ENCODE measurements around the gene KCNE5.
"Not testable (repeated sequence)": the region's sequence is repeated elsewhere in the genome, so short reads cannot be mapped to it uniquely, and the experiment has no call there.

Gene KCNE5, protein sequence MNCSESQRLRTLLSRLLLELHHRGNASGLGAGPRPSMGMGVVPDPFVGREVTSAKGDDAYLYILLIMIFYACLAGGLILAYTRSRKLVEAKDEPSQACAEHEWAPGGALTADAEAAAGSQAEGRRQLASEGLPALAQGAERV

GRCh38 chrX:109624641-109625616 is at the start of gene KCNE5:
Gene KCNE5, minus strand, starts transcription at chrX:109625172. Its CDS starts 152 bp downstream, at chrX:109625020.
- DNase-seq (ENCODE audit: low spot score) = no peak

- DNase-seq (ENCODE audit: low spot score) = no peak
Measured at GRCh38 chrX:109672239-109672638, 47.3 kb upstream of the KCNE5 start.

DNA sequence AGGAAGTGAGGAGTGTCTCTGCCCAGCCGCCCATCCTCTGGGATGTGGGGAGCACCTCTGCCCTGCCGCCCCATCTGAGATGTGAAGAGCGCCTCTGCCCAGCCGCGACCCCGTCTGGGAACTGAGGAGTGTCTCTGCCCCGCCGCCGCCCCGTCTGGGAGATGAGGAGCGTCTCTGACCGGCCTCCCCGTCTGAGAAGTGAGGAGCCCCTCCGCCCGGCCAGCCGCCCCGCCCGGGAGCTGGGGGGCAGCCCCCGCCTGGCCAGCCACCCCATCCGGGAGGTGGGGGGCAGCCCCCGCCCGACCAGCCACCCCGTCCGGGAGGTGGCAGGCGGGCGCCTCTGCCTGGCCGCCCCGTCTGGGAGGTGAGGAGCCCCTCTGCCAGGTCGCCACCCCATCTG is 46.2 kb upstream of the KCNE5 start:
- not testable (repeated sequence) for DNase-seq (ENCODE audit: low spot score)

DNA sequence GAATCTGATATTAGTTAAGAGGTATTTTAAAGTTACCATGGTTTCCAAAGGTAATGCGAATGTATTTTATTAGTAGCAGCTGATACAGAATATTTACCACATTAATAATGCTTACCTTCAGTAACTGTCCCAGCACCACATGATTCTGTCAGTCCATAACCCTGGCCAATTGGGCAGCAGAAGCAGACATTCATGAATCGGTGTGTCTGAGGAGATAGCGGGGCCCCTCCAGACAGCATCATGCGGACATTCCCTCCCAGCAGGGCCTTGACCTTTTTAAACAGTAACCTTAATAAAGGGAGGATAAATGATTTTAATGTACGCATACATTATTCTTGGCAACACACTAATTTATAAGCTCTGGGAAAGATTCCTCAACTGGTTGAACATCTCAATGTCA is 43.0 kb upstream of the KCNE5 start:
- DNase-seq (ENCODE audit: low spot score) = no peak

- DNase-seq (ENCODE audit: low spot score) = no peak
Measured at GRCh38 chrX:109660435-109661143, 35.6 kb upstream of the KCNE5 start.

DNA sequence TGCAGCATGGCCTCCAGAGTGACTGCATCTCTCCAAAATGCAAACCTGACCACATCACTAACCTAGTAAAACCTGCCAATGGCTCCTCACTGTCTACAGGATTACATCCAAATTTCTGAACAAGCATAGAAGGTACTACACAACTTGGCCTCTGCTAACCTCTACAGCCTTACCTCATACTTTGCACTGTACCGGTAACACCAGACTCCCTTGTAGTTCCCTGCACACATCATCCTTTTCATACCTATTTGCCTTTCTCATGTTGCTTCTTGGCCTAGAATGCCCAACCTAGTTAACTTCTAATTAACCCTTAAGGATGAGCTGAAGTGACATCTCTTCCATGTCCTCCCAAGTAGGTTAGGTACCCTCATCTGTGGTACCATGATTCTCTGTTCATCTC is 33.4 kb upstream of the KCNE5 start:
- DNase-seq (ENCODE audit: low spot score) = no peak

- not testable (repeated sequence) for DNase-seq (ENCODE audit: low spot score)
Measured at GRCh38 chrX:109657364-109657763, 32.4 kb upstream of the KCNE5 start.

GRCh38 chrX:109656774-109657173 is 31.8 kb upstream of the KCNE5 start:
- DNase-seq (ENCODE audit: low spot score) = no peak

DNA sequence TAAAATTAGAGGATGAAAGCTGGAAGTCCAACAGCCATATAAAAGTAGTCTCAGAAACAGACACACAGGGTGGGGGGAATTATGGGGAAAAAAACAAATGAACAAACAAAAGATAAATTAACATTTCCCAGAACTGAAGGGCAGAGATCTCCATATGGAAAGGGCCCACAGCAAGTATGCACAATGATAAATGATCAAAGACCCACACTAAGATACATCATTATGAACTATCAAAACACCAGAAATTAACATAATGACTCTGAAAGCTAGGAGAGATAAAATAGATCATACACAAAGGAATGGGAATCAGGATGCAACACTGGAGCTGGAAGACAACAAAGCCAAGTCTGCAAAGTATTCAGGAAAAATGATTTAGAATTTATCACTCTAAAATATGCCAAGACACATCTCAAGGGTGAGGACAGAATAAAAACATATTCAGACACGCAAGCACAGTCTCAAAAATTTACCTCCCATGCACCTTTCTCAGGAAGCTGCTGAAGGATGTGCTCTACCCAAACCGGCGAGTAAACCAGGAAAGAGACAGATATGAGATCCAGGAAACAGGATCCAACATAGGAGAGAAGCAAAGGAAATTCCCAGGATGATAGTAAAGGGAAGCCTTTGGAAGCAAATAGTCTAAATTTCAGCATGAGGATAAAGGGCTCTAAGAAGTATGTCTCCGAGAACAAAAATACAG is 30.7 kb upstream of the KCNE5 start:
- no peak for DNase-seq (ENCODE audit: low spot score)

DNA sequence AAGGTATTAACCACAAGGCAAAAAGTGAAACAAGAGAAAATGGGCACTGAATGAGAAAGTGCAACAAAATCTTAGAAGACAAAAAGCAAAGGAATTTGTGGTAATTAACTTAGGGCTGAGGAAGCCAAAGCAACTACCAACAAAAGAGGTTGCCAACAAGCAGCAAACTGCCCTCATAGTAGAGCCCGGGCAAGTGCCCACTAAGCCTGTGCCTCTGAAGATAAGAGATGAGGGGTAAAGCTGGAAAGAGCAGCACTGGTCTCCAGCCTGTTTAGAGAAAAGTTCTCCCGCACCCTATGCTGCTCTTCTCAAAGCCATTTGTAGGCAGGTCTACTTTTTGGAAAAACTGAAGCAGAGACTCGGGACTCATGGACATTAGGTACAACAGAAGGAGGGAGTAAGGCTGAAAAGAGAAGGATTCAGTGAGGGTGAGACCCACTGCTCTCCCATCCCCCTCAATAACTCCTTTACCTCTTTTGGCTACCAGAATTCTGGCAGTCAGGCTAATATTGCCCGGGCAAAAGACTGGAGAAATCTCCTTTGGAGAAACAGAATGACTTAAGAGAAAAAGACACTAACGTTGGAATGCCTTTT is 29.6 kb upstream of the KCNE5 start:
- DNase-seq (ENCODE audit: low spot score) = no peak

DNA sequence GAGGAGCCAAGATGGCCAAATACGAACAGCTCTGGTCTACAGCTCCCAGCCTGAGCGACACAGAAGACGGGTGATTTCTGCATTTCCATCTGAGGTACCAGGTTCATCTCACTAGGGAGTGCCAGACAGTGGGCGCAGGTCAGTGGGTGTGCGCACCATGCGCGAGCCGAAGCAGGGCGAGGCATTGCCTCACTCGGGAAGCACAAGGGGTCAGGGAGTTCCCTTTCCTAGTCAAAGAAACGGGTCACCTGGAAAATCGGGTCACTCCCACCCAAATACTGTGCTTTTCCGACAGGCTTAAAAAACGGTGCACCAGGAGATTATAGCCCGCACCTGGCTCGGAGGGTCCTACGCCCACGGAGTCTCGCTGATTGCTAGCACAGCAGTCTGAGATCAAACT is 19.7 kb upstream of the KCNE5 start:
- not testable (repeated sequence) for DNase-seq (ENCODE audit: low spot score)

DNA sequence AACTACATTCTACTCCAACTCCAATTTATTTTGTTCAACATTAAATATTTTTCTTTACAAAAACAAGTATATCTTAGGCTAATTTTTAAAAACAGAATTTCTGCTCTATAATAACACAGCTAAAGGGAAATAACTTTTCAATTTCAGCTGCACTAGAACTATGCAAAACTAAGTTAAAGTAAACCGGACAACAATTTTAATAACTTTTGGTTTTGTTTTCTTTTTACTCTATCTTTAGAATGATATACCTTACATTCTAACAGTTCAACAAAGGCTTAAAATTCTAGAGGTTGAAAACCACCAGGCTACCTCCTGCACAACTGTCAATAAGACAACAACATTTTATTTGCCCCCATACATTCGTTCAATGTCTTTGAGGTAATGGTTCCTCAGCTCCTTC is 18.7 kb upstream of the KCNE5 start:
- DNase-seq (ENCODE audit: low spot score) = no peak

DNA sequence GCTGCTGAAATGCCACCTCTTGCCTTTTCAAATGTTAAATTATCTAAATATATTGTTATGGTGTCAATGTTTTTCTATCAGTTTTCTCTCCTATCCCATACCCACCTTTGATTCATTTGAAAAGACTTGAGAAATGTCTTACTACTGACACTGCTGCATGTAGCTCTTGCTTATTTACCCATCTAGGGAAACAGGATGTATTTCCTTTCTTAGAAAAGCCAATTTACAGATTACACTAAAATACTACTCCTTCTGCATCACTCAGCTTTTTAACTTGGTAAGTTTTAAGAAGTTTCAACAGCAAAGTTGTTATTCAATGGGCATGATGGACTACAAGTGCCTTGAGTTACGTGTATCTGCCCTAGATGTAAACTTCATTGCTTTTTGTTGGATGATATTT is 13.2 kb upstream of the KCNE5 start:
- no peak for DNase-seq (ENCODE audit: low spot score)

- DNase-seq (ENCODE audit: low spot score) = not testable (repeated sequence)
Measured at GRCh38 chrX:109637477-109637876, 12.5 kb upstream of the KCNE5 start.

- DNase-seq (ENCODE audit: low spot score) = peak; percentile 15
Measured at GRCh38 chrX:109635146-109635545, 10.2 kb upstream of the KCNE5 start.

GRCh38 chrX:109632906-109633504 is 8.0 kb upstream of the KCNE5 start:
- DNase-seq (ENCODE audit: low spot score) = peak; percentile 5

- DNase-seq (ENCODE audit: low spot score) = no peak
Measured at GRCh38 chrX:109629310-109629709, 4.3 kb upstream of the KCNE5 start.

- no peak for DNase-seq (ENCODE audit: low spot score)
Measured at GRCh38 chrX:109626637-109627036, 1.7 kb upstream of the KCNE5 start.

GRCh38 chrX:109623997-109624396 is 975 bp downstream of the KCNE5 start:
- DNase-seq (ENCODE audit: low spot score) = no peak

DNA sequence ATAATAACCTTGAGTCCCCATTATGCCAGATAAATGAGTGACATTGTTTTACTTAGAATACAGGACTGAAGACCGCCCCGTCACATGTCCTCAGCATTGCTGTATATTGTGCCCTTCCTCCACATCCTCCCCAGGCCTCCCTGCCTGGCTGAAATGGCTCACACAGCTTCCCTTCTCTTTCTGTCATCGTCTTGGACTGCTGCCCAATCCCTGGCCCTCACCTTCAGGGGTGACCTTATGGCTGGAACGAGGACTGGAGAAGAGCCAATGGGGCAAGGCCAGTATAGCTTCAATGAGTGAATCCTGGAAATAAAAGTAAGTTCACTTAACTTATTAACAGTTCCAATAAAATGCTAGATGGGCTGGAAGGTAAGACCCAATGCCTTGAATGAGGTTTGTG is 2.7 kb downstream of the KCNE5 start:
- no peak for DNase-seq (ENCODE audit: low spot score)

- no peak for DNase-seq (ENCODE audit: low spot score)
Measured at GRCh38 chrX:109619771-109620170, 5.2 kb downstream of the KCNE5 start.

All from activated CD4-positive, alpha-beta T cell treated with anti-CD3 and anti-CD28 coated beads, Interleukin-2, Interleukin-4, amounts not matched to agents 100 ng/mL and 50 ng/mL, durations not matched to agents 16 hours and 8 hours (primary cell).